NCI-H524 (cell line): ENCODE results near the gene UBAP1.

Experiments used
- DNase-seq, 2 experiments: peaks; one replicate each; lab custom pipeline; 2025; lab: John Stamatoyannopoulos, UW

The UBAP1 gene

DNA sequence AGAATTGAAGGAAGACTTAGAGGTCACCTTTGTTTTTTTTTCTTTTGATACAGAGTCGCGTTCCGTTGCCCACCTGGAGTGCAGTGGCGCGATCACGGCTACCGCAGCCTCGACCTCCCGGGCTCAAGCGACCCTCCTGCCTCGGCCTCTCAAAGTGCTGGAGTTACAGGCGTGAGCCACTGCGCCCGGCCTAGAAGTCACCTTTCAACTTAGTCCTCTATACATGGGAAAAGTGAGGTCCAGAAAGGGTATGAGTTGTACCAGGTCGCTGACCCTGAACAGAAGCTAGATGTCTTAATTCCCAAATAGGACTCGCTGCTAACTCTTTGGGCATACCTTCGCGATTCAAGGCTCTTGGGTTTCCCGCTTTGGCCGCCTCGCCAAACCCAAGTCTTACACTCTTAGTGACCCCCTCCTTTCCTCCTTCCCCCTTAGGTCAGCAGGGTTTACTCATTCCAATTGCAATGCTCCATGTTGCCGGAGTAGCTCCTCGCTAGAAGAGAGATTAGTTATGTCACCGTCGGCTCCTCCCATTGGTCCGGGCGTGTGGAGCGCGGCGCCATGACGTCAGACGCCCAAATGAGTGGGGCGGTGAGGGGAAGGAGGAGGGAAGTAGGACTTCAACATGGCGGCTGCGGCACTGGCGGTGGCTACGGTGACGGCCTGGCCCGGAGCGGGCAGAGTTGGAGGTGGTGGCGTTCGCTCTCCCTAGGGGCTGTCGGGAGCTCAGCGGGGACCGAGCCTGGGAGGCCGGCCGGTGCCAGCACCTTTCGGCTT is at the start of gene UBAP1:
Gene UBAP1, plus strand, starts transcription at position 608 of the 777 bp plus-strand sequence. CDS start 41,872 bp downstream, outside the sequence.
- DNase-seq, result peak; percentile 94 to 96

DNA sequence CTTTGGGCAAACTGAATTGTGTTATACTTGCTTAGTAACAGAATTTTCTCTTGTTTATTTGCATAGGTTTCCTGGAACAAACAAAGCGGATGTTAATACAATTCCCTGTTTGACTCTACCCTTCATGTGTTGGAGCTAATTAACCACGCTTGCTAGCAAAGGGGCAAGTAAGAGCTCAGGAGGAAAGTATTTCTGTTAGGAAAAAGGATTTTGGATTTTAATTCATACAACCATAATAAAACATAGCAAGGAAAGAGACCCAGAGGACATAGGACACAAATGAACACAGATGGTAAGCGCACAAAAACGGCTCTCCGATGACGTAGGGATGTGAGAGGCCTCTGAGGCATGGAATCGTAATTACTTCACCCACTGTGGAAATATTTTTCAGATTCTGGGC is 47.3 kb upstream of the UBAP1 start:
- no peak for DNase-seq

GRCh38 chr9:34133436-34133949 is 45.4 kb upstream of the UBAP1 start:
- no peak for DNase-seq

DNA sequence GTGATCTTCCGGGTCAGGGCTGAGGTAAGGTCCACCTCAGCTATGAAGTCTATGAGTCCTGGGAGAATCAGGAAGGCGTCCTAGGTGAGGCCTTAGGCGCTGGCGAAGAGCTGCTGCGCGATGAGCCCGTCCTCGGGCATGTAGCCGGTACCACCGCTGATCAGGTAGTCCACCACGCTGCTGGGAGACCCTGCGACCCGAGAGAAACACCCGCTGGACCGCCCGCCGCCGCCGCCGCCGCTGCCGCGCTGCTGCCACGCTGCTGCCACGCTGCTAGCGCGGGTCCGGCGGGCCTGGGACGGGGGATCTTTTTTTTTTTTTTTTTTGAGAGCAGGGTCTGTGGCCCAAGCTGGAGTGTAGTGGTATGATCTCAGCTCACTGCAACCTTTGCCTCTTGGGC is 44.3 kb upstream of the UBAP1 start:
- DNase-seq, result no peak

DNA sequence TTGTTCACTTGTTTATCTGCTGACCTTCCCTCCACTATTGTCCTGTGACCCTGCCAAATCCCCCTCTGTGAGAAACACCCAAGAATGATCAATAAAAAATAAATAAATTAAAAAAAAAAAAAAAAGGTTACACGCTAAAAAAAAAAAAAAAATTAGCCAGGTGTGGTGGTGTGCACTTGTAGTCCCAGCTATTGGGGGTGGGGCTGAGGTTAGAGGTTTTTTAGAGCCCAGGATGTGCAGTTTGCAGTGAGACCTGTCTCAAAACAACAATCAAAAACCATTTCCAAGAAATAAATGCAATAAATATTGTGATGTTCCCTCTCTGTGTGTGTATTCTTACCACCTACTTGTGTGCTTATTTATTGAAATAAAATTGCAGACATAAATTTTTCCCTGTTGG is 40.2 kb upstream of the UBAP1 start:
- DNase-seq, result peak in 1 of 2 experiments; percentile 20

DNA sequence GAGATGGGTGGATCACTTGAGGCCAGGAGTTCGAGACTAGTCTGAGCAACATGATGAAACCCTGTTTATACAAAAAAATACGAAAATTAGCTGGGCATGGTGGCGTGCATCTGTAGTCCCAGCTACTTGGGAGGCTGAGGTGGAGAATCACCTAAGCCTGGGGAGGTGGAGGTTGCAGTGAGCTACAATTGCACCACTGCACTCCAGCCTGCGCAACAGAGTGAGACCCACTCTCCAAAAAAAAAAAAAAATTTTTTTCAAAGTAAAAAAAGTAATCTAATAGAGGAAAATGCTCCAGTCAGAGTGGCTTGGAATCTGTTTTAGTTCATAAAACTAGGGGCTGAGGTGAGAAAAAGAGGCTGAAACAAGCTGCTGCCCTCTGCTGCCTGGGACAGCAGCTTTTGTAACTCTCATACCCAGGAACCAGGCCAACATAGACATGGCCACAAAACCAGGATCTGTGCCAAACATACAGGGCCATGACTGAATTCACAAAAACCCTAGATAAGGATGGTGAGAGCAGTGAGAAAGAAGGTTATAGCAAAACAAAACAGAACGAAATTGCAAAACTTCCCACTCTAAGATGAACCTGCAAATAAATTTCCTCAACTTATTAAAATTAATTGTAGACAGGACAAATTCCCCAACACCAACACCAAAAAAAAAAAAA is 39.2 kb upstream of the UBAP1 start:
- DNase-seq, result peak in 1 of 2 experiments; percentile 40

GRCh38 chr9:34140853-34141252 is 38.0 kb upstream of the UBAP1 start:
- no peak for DNase-seq

DNA sequence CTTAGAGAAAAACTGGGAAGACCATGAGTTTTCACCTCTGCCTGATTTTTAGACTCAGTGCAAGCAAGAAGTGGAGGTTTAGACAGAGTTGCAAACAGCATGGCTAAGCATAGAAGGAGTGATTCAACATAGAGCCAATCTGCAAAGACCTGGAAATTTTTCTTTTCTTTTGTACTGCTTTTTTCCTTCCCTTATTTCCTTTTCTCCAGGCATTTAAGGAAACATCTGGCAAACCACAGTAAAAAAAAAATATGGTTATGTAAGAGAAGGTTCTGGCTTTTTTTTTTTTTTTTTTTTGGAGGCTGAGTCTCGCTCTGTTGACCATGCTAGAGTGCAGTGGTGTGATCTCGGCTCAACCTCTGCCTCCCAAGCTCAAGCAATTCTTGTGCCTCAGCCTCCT is 35.7 kb upstream of the UBAP1 start:
- no peak for DNase-seq

GRCh38 chr9:34145165-34145564 is 33.7 kb upstream of the UBAP1 start:
- DNase-seq, result no peak

GRCh38 chr9:34151398-34151797 is 27.4 kb upstream of the UBAP1 start:
- DNase-seq, result no peak

DNA sequence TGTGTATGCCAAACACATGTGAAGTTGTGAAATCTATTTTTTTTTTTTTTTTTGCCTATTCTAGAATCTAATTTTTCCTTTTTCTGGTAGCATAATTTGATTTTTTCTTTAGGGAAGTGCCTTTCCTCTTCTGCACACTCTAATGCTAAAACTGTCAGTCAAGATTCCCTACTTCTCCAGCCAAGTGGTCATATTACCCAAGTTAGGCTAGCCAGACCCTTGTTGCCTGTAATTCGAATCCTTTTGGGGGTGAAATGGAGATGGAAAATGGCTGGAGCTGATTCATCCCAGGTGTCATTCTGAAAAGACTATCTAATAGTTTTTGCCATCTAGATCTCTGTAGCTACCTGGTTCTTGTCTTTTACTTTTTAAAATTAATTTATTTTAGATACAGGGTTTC is 24.8 kb upstream of the UBAP1 start:
- peak in 1 of 2 experiments; percentile 23 for DNase-seq

- no peak for DNase-seq
These were observed 21.5 kb upstream of the UBAP1 start for GRCh38 chr9:34157318-34157717.

GRCh38 chr9:34157898-34158297 is 20.9 kb upstream of the UBAP1 start:
- no peak for DNase-seq

DNA sequence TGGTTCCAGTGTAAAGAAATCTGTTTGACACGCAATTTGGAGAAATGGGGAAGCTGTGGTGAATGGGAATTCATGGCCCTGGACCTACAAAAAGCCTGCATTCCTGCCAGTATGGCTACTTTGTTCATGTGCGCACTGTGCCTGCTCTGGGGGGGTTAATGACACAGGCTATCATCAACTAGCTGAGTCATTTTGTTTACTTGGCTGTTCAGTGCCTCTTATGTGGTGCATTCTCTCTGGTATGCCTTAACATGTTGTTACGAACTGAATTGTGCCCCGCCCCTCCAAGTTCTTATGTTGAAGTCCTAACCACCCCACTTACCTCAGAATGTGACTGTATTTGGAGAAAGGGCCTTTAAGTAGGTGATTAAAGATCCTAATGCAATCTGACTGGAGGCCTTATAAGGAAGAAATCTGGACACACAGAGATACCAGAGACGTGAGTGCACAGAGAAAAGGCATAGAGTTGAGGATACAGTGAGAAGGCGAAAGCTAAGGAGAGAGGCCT is 20.4 kb upstream of the UBAP1 start:
- DNase-seq, result no peak

DNA sequence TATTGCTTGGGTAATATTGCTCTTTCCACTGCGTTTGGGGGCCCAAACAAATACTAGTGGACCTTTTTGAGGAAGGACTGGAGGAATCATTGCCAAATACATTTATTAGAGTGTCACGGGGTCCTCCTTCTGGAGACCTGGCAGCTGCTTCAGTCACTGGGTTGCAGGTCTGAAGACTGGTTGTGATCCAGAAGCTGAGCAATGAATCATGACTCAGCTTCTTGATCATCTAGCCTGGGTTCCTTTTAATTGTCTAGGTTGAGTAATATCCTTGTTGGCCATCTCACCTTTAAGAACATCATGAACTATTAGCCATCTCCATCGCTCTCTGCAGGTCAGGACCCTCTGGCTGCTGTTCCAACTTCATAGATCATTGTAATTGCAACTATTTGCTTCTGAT is 15.4 kb upstream of the UBAP1 start:
- DNase-seq, result no peak

DNA sequence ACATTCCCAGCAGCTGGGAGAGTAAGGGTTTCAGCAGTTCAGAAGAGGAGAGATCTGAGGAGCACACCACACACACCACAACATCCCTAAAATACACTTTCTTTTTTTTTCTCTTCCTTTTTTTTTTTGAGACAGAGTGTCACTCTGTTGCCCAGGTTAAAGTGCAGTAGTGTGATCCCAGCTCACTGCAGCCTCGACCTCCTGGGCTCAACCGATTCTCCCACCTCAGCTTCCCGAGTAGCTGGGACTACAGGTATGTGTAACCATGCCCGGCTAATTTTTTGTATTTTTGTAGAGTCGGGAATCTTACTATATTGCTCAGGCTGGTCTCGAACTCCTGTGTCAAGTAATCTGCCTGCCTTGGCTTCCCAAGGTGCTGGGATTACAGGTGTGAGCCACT is 9.7 kb upstream of the UBAP1 start:
- no peak for DNase-seq

- DNase-seq, result peak in 1 of 2 experiments; percentile 28
These were observed 8.4 kb upstream of the UBAP1 start for GRCh38 chr9:34170237-34170991.

DNA sequence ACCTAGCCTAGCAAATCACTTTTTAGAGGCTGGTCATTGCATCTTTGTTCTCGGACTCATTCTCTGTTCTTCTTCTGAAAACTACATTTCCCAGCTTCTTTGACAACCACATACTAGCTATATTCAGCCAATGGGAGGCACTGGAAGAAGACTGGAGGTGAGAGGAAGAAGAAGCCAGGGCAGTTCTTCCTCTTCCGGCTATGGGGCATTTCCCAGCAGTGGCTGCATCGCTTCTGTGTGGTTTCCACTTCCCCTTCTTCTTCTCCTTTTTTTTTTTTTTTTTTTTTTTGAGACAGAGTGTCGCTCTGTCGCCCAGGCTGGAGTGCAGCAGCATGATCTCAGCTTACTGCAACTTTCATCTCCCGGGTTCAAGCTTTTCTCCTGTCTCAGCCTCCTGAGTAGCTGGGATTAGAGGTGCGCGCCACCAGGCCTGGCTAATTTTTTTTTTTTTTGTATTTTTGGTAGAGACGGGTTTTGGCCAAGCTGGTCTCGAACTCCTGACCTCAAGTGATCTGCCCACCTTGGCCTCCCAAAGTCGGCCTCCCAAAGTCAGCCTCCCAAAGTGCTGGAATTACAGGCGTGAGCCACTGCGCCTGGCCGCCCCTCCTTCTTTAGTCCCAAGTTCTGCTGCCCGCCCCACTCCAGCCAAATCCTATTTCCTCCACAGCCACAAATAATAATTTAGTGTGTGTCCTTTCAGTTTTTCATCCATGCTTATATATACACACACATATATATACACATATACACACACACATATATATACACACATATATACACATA is 6.9 kb upstream of the UBAP1 start:
- no peak for DNase-seq

- no peak for DNase-seq
These were observed 2.8 kb upstream of the UBAP1 start for GRCh38 chr9:34176089-34176488.

GRCh38 chr9:34177593-34178435 is 1.0 kb upstream of the UBAP1 start:
- DNase-seq, result no peak
